ENCODE results near the gene LYRM4.

Gene LYRM4

DNA sequence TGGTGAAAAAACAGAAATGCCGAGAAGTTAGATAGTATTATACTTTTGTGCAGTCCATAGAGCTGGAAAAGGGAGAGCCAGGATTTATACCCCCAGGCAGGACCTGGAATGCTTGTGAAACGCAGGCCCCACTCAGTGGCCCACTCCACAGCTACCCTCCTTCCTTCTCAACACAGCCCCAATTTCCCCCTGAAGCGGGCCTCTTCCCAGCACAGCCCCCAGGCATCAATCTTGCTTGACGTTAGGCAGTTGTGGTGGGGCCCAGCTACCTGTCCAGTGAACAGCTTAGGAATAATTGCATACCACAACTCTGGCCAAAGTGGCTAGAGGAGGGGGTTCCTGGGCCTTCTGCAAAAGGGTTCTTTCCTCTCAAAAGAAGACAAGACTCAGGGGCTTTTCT, 114.4 kb downstream of the LYRM4 start:
- no peaks in the 10 kb centered on the region for H3K9me3 ChIP-seq (ENCODE audit: control insufficient read depth, insufficient read depth, low read depth, low read length)
- H3K4me1 ChIP-seq (ENCODE audit: control insufficient read depth, insufficient read depth, low read length), result no peaks in the 10 kb centered on the region
- no peak overlapping the region for H3K27ac ChIP-seq (ENCODE audit: low read depth, low read length)
- no peak overlapping the region for H3K9ac ChIP-seq (ENCODE audit: low read length)
- H3K36me3 ChIP-seq (ENCODE audit: control insufficient read depth, insufficient read depth, low read length), result no peaks in the 10 kb centered on the region
- H3K27me3 ChIP-seq (ENCODE audit: control insufficient read depth, insufficient read depth, low read length), result no peaks in the 10 kb centered on the region
- no peak overlapping the region for H3K4me3 ChIP-seq (ENCODE audit: low read depth, low read length)

DNA sequence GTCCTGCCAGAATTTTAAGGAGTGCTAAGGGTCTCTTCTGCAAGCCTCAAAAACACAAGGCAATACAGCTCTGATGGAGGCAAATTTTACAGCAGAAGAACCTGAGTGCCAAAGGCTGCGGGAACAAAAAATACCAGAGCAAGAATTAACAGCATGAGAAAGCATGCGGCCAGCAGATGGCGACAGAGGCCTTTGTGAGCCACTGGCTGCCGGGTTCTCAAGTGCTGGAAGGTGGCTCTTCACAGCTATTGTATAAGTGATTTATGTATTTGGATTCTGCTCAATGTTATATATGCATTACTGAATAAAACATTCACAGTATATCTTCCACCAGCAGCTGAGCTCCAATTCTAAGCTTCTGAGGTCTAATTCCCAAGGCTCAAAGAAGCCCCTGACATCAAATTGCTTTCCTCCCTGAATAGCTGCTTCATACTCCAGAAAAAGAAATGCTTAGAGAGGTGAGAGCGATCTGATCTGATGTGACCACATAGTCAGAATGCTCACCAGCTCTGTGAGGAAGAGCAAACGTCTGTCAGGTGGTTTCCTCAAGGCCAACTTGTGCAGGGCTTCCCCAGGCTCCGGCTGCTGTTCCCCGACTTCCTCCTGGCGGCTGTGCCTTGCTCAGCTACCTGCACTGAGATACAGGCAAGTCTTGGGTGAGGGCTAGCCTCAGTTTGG, 117.0 kb downstream of the LYRM4 start:
- H3K9me3 ChIP-seq (ENCODE audit: control insufficient read depth, insufficient read depth, low read depth, low read length), result no peaks in the 10 kb centered on the region
- no peak overlapping the region for H3K4me3 ChIP-seq (ENCODE audit: low read depth, low read length)
- H3K27ac ChIP-seq (ENCODE audit: low read depth, low read length), result no peak overlapping the region
- H3K9ac ChIP-seq (ENCODE audit: low read length), result no peak overlapping the region
- H3K4me1 ChIP-seq (ENCODE audit: control insufficient read depth, insufficient read depth, low read length), result peaks cover 6% of the 10 kb centered on the region
- no peaks in the 10 kb centered on the region for H3K27me3 ChIP-seq (ENCODE audit: control insufficient read depth, insufficient read depth, low read length)
- no peaks in the 10 kb centered on the region for H3K36me3 ChIP-seq (ENCODE audit: control insufficient read depth, insufficient read depth, low read length)

DNA sequence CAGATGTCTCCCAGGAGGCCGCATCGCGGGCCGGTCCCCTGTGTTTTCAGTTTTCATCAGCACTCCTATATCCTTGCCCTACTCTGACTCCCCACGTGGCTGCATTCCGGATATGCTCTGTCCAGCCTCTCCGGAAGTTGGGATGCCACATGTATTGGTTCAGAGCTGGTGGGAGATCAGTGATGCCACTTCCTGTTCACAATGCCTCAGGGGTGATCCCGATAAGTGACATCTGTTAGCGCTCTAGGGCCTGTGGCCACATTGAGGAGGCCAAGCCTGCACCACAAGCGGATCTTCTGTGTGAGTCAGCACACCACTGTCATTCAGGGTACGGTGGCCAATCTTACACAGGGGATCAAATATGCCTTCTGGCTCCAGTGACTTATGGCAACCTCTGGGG, 117.8 kb downstream of the LYRM4 start:
- Histone ChIP-seq H3K9ac (ENCODE audit: low read length) (no peak overlapping the region), H3K27ac (ENCODE audit: low read depth, low read length) (no peak overlapping the region), H3K4me1 (ENCODE audit: control insufficient read depth, insufficient read depth, low read length) (peaks cover 8% of the 10 kb centered on the region)

DNA sequence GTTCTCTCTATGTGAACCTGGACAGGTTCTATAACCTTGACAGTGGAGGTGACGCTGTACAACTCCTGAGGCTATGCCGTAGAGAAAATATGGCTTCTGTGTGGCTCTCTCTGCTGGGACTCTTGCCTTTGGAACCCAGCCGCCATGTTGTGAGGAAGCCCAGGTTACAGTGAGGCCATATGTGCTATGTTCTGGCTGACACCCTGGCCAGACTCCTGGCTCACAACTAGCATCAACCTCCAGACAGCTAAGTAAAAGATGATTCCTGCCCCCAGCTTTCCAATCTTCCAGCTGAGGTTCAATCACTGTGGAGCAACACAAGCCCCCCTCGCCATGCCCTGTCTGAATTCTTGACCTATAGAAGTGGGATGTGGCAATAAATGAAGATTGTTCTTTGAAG, 118.6 kb downstream of the LYRM4 start:
- Histone ChIP-seq H3K9ac (ENCODE audit: low read length) (no peak overlapping the region), H3K9me3 (ENCODE audit: control insufficient read depth, insufficient read depth, low read depth, low read length) (no peaks in the 10 kb centered on the region), H3K4me3 (ENCODE audit: low read depth, low read length) (no peak overlapping the region), H3K4me1 (ENCODE audit: control insufficient read depth, insufficient read depth, low read length) (peaks cover 8% of the 10 kb centered on the region), H3K36me3 (ENCODE audit: control insufficient read depth, insufficient read depth, low read length) (no peaks in the 10 kb centered on the region), H3K27ac (ENCODE audit: low read depth, low read length) (no peak overlapping the region), H3K27me3 (ENCODE audit: control insufficient read depth, insufficient read depth, low read length) (no peaks in the 10 kb centered on the region)

More for the DNA sequence above, 117.8 kb downstream of the LYRM4 start:
- Histone ChIP-seq H3K9me3 (ENCODE audit: control insufficient read depth, insufficient read depth, low read depth, low read length) (no peaks in the 10 kb centered on the region), H3K4me3 (ENCODE audit: low read depth, low read length) (no peak overlapping the region), H3K36me3 (ENCODE audit: control insufficient read depth, insufficient read depth, low read length) (no peaks in the 10 kb centered on the region), H3K27me3 (ENCODE audit: control insufficient read depth, insufficient read depth, low read length) (no peaks in the 10 kb centered on the region)

DNA sequence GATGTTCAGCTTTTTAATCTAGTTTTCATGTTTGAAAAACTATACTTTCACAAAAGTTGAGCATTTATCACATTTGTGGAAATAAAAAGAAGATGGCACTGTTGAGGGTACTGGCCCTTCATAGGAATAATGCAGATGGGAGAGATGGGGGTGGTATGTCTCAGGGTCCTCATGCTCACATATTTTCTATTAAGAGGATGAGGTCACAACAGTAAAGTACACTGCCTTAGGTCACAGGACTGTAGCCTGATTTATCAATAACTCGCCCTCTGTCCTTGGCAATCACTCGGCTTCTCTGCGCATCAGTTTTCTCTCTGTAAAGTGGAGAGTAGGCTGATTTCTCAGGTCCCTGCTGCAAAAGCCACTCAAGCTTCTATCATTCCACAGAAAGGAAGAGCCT, 119.7 kb downstream of the LYRM4 start:
- Histone ChIP-seq H3K4me1 (ENCODE audit: control insufficient read depth, insufficient read depth, low read length) (peaks cover 9% of the 10 kb centered on the region), H3K4me3 (ENCODE audit: low read depth, low read length) (no peak overlapping the region), H3K9ac (ENCODE audit: low read length) (no peak overlapping the region), H3K9me3 (ENCODE audit: control insufficient read depth, insufficient read depth, low read depth, low read length) (no peaks in the 10 kb centered on the region), H3K27me3 (ENCODE audit: control insufficient read depth, insufficient read depth, low read length) (no peaks in the 10 kb centered on the region), H3K36me3 (ENCODE audit: control insufficient read depth, insufficient read depth, low read length) (no peaks in the 10 kb centered on the region), H3K27ac (ENCODE audit: low read depth, low read length) (no peak overlapping the region)

DNA sequence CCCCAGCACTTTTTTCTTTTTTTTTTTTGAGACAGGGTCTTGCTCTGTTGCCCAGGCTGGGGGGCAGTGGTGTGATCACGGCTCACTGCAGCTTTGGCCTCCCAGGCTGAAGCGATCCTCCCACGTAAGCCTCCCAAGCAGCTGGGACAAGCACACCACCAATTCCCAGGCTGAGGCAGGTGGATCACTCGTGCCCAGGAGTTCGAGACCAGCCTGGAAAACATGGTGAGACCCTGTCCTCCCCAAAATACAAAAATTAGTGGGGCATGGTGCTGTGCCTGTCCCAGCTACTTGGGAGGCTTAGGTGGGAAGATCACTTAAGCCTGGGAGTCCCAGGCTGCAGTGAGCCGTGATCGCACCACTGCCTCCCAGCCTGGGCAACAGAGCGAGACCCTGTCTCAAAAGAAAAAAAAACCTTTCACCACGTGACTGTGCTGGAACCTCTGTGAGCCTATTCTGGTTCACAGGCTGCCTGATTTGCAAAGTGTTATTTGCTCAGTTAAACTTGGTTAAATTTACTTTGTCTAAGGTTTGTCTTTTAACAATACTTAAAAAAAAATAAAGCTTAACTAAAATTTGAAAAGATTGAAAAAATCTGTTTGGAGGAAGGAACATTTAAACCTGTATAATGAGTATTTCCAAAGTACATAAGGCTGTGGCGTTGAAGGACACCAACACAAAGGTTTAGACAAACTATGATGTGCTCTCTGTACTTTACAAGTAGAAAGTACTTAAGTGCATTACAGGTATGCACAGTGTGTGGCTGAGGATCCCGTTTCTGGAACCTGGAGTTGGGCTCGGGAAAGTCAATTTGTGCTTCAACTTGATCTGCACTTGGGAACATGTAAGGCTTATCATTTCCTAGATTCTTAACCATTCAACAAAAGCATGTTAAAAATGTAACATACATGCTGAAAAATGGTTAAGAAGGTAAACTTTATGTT, 120.7 kb downstream of the LYRM4 start:
- Histone ChIP-seq H3K27ac (ENCODE audit: low read depth, low read length) (no peak overlapping the region), H3K36me3 (ENCODE audit: control insufficient read depth, insufficient read depth, low read length) (no peaks in the 10 kb centered on the region), H3K4me3 (ENCODE audit: low read depth, low read length) (no peak overlapping the region)

DNA sequence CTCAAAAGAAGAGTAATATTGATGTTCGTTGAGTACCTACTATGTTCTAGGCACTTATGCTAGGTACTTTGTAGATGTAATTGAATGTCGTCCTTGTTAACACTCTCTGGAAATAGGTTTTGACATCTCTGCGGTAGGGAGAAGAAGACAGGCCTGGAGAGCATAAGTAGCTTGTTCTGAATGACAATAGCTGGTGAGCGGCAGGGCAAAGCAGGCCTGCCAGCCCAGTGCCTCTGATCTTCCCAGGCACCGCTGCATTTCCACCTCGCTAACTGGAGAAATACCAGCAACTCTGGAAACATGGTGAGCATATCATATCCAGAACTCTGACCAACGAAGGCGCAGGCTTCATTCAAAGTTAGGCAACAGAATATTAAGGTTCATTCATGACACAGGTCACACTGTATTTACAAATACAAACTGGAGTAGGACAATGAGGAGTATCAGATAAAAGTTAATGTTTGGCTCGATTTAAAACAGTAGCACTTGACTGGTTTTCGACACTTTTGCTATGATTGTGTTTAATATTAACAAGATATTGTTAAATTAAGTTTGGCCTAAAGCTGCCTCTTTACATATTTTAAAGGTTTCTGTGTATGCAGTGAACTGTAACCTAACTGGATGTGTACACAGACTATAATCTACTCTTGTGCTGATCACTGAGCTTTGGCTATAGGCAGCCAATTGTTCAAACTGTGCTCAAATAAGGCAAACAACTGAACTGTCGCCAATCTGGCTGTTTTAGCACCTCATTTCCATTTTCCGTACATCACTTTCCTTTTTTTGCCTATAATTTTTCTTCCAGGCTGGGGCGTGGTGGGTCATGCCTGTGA, 121.5 kb downstream of the LYRM4 start:
- Histone ChIP-seq H3K27me3 (ENCODE audit: control insufficient read depth, insufficient read depth, low read length) (no peaks in the 10 kb centered on the region), H3K4me1 (ENCODE audit: control insufficient read depth, insufficient read depth, low read length) (peaks cover 11% of the 10 kb centered on the region), H3K9me3 (ENCODE audit: control insufficient read depth, insufficient read depth, low read depth, low read length) (no peaks in the 10 kb centered on the region), H3K27ac (ENCODE audit: low read depth, low read length) (no peak overlapping the region), H3K4me3 (ENCODE audit: low read depth, low read length) (no peak overlapping the region), H3K9ac (ENCODE audit: low read length) (no peak overlapping the region), H3K36me3 (ENCODE audit: control insufficient read depth, insufficient read depth, low read length) (no peaks in the 10 kb centered on the region)

More for the DNA sequence above, 120.7 kb downstream of the LYRM4 start:
- H3K9ac ChIP-seq (ENCODE audit: low read length), result no peak overlapping the region
- no peaks in the 10 kb centered on the region for H3K9me3 ChIP-seq (ENCODE audit: control insufficient read depth, insufficient read depth, low read depth, low read length)
- H3K27me3 ChIP-seq (ENCODE audit: control insufficient read depth, insufficient read depth, low read length), result no peaks in the 10 kb centered on the region
- peaks cover 11% of the 10 kb centered on the region for H3K4me1 ChIP-seq (ENCODE audit: control insufficient read depth, insufficient read depth, low read length)

DNA sequence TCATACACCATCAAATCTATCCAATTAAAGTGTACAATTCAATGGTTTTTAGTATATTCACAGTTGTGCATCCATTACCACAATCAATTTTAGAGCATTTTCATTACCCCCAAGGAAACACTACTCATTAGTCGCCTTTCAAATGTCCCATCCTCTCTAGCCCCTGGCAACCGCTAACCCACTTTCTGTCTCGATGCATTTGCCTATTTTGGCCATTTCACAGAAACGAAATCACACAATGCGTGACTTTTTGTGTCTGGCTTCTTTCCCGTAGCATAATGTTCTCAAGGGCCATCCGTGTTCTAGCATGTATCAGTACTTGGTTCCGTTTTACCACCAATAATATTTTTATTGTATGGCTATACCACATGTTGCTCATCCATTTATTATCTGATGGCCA, 123.9 kb downstream of the LYRM4 start:
- Histone ChIP-seq H3K4me1 (ENCODE audit: control insufficient read depth, insufficient read depth, low read length) (peaks cover 32% of the 10 kb centered on the region), H3K9ac (ENCODE audit: low read length) (no peak overlapping the region), H3K27ac (ENCODE audit: low read depth, low read length) (no peak overlapping the region), H3K27me3 (ENCODE audit: control insufficient read depth, insufficient read depth, low read length) (no peaks in the 10 kb centered on the region), H3K36me3 (ENCODE audit: control insufficient read depth, insufficient read depth, low read length) (no peaks in the 10 kb centered on the region), H3K4me3 (ENCODE audit: low read depth, low read length) (no peak overlapping the region), H3K9me3 (ENCODE audit: control insufficient read depth, insufficient read depth, low read depth, low read length) (no peaks in the 10 kb centered on the region)

DNA sequence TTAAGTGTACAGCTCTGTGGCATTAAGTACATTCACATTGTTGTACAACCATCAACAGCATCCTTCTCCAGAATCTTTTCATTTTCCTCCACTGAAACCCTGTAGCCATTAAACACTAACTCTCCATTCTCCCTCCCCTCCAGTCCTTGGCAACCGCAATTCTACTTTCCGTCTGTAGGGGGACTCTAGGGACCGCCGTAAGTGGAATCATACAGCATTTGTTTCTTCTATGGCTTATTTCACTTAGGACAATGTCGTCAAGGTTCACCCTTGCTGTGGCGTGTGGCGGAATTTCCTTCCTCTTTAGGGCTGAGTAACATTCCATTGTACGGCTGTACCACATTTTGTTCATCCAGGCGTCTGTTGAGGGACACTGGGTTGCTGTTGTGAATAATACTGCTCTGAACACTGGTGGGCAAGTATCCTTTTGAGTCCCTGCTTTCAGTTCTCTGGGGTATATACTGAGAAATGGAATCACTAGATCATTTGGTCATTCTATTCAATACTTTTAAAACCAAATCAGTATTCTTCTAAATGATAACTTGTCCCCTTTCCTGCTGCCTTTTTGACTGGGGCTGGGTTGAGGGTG, 124.9 kb downstream of the LYRM4 start:
- H3K9me3 ChIP-seq (ENCODE audit: control insufficient read depth, insufficient read depth, low read depth, low read length), result no peaks in the 10 kb centered on the region
- no peaks in the 10 kb centered on the region for H3K27me3 ChIP-seq (ENCODE audit: control insufficient read depth, insufficient read depth, low read length)
- no peak overlapping the region for H3K4me3 ChIP-seq (ENCODE audit: low read depth, low read length)
- H3K27ac ChIP-seq (ENCODE audit: low read depth, low read length), result no peak overlapping the region
- no peaks in the 10 kb centered on the region for H3K36me3 ChIP-seq (ENCODE audit: control insufficient read depth, insufficient read depth, low read length)
- H3K9ac ChIP-seq (ENCODE audit: low read length), result no peak overlapping the region
- peaks cover 35% of the 10 kb centered on the region for H3K4me1 ChIP-seq (ENCODE audit: control insufficient read depth, insufficient read depth, low read length)

DNA sequence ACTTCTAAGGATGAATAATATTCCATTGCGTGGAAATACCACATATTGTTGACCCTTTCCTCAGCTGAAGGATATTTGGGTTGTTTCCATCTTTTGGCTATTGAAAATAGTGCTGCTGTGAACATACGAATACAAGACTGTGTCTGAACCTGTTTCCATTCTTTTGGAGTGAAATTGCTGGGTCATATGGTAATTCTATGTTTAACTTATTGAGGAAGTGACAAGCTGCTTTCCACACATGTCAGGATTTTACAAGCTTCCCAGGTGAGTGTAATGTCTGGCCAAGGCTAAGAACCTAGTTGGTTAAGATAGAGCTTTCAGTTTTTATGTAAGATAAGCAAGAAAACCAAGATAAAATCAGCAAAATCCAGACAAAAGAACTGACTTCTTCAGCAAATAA, 126.8 kb downstream of the LYRM4 start:
- Histone ChIP-seq H3K9me3 (ENCODE audit: control insufficient read depth, insufficient read depth, low read depth, low read length) (no peaks in the 10 kb centered on the region), H3K27ac (ENCODE audit: low read depth, low read length) (no peak overlapping the region), H3K9ac (ENCODE audit: low read length) (no peak overlapping the region), H3K4me1 (ENCODE audit: control insufficient read depth, insufficient read depth, low read length) (peaks cover 31% of the 10 kb centered on the region), H3K4me3 (ENCODE audit: low read depth, low read length) (no peak overlapping the region), H3K27me3 (ENCODE audit: control insufficient read depth, insufficient read depth, low read length) (no peaks in the 10 kb centered on the region), H3K36me3 (ENCODE audit: control insufficient read depth, insufficient read depth, low read length) (no peaks in the 10 kb centered on the region)

Data from HUES6 (cell line).